GM23248 (cell line): ENCODE data around the gene PSAP. TPM values are rescaled to one million over a fixed set of nuclear protein-coding genes. Genes with fewer than 3 reads are reported as not detected.

Experiments used
- DNase-seq: peaks from one replicate; pipeline ENCODE4 v3.0.0-alpha.2; 2015
- H2AFZ ChIP-seq: fragments of 200-600 bp; sonication (generic); 2 replicates; pipeline ENCODE4 v1.6.1; 2016; ENCODE audit warnings: antibody characterized with exemption
- H3F3A ChIP-seq: fragments of 200-600 bp; sonication (generic); 2 replicates; pipeline ENCODE4 v1.6.1; 2016; ENCODE audit warnings: mild to moderate bottlenecking, antibody characterized with exemption, mixed run types; ENCODE audit not compliant: insufficient read depth
- H3K27ac ChIP-seq: fragments of 200-600 bp; sonication (generic); 2 replicates; pipeline ENCODE4 v1.5.1; 2016; ENCODE audit warnings: mild to moderate bottlenecking
- H3K27me3 ChIP-seq: fragments of 200-600 bp; sonication (generic); replicated peaks from 2 replicates; pipeline ENCODE4 v1.6.1; 2016; ENCODE audit warnings: mild to moderate bottlenecking; ENCODE audit not compliant: insufficient read depth
- H3K36me3 ChIP-seq: fragments of 200-600 bp; sonication (generic); 2 replicates; pipeline ENCODE4 v1.6.1; 2016; ENCODE audit warnings: low read depth, mild to moderate bottlenecking
- H3K4me1 ChIP-seq: fragments of 200-600 bp; sonication (generic); 2 replicates; pipeline ENCODE4 v1.6.1; 2016; ENCODE audit warnings: mild to moderate bottlenecking; ENCODE audit not compliant: insufficient read depth
- H3K4me2 ChIP-seq: fragments of 200-600 bp; sonication (generic); one replicate; pipeline ENCODE4 v1.6.1; 2016; ENCODE audit warnings: mild to moderate bottlenecking; ENCODE audit not compliant: unreplicated experiment
- H3K4me3 ChIP-seq: fragments of 200-600 bp; sonication (generic); 2 replicates; pipeline ENCODE4 v1.5.1; 2016; ENCODE audit warnings: mild to moderate bottlenecking
- H3K79me2 ChIP-seq: fragments of 200-600 bp; sonication (generic); 2 replicates; pipeline ENCODE4 v1.6.1; 2016; ENCODE audit warnings: mild to moderate bottlenecking; ENCODE audit not compliant: insufficient read depth
- H3K9ac ChIP-seq: fragments of 200-600 bp; sonication (generic); 2 replicates; pipeline ENCODE4 v1.6.1; 2016; ENCODE audit warnings: mild to moderate bottlenecking
- H3K9me2 ChIP-seq: fragments of 200-600 bp; sonication (generic); 2 replicates; pipeline ENCODE4 v1.6.1; 2016; ENCODE audit warnings: mixed run types, mild to moderate bottlenecking, moderate library complexity; ENCODE audit not compliant: insufficient read depth
- H3K9me3 ChIP-seq: fragments of 200-600 bp; sonication (generic); one replicate; pipeline ENCODE4 v1.6.1; 2017; ENCODE audit warnings: low read depth
- H4K20me1 ChIP-seq: fragments of 200-600 bp; sonication (generic); 2 replicates; pipeline ENCODE4 v1.6.0; 2016; ENCODE audit not compliant: insufficient read depth
- EZH2 ChIP-seq: fragments of 200-600 bp; sonication (generic); IDR thresholded peaks from 2 replicates; pipeline ENCODE4 v1.6.1; 2018; ENCODE audit warnings: antibody characterized with exemption, mild to moderate bottlenecking; ENCODE audit not compliant: insufficient read depth, poor library complexity, severe bottlenecking
- EZH2phosphoT487 ChIP-seq: fragments of 200-600 bp; sonication (generic); IDR thresholded peaks from 2 replicates; pipeline ENCODE4 v1.6.1; 2018; ENCODE audit warnings: antibody characterized with exemption, moderate library complexity, mild to moderate bottlenecking, low read depth; ENCODE audit not compliant: insufficient read depth
- whole genome bisulfite sequencing, 2 experiments: methylation state at CpG; one replicate each; pipeline ENCODE4 v1.1.6; 2015 to 2017; ENCODE audit warnings: low lambda C conversion rate in 2 of 2, low coverage in 1 of 2; ENCODE audit errors: missing lambda C conversion rate in 2 of 2; 5-methylcytosine and 5-hydroxymethylcytosine counted together
- in situ Hi-C: fragments of 300-500 bp; cut with MboI; formaldehyde crosslinking; loops from 2 replicates; pipeline ENCODE4 v1.15.0; 2020
- polyA plus RNA-seq: library from polyadenylated mRNA; unstranded; fragments of >200 nt; fragmentation: Nextera tagmentation; extraction: Ambion mirVana; gene quantifications from 2 replicates; pipeline ENCODE4 v1.2.1, GENCODE V29; 2016
- total RNA-seq: library from RNA; depleted of rRNA; stranded (reverse); fragments of >200 nt; shearing (Covaris generic); gene quantifications from 2 replicates; pipeline ENCODE4 v1.2.3, GENCODE V29; 2014

The PSAP gene
- total and polyA plus RNA-seq, 2 experiments from 2014 or later, result 715 to 1,142 TPM

DNA sequence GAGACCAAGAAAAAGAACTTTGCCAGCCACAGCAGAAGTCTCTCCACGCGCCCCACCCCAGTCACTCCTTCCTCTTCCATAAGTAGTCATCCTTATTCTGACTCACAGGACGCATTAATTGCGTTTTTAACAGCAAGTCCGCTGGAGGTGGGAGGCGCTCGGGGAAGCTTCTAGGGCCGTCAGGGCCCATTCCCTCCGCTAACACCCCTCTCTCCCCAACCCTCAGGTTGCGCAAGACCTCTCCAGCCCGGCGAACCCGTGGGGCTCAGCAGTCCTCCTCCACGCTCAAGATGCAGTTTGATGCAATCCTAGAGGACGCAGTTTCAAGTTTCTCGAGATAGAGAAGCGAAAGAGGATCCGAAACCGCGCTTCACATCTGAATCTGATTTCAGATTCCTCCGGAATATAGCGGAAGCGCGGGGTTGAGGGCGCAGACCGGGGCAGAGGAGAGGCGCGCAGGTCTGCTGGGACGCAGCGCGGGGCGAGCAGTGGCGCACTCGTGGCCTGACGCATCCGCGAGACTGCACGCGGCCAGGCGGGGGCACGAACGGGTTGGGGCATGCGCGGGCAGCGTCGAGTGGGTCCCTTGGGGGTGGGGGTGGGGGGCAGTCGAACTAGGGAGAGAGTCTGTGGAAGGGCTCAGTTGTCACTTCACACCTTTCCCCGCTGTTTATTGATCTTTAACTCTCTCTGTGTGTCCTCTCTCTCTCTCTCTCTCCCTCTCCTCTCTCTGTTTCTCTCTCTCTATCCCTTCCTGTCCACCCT is 37.8 kb upstream of the PSAP start:
- peak overlapping the region; percentile 79 for H3K4me2 ChIP-seq
- H3K27ac ChIP-seq, result peak overlapping the region; percentile 90
- peaks cover 15% of the 10 kb centered on the region; the same call in 1 of the 2 replicates for H3K4me1 ChIP-seq
- H3K4me3 ChIP-seq, result peak overlapping the region; percentile 79
- in situ Hi-C loops, result no loop called here
- H3F3A ChIP-seq, result peaks cover 7% of the 10 kb centered on the region; the same call in 1 of the 2 replicates
- no peak for TF ChIP-seq EZH2phosphoT487
- TF ChIP-seq EZH2, result no peak
- no peaks in the 10 kb centered on the region for H3K9me3 ChIP-seq
- H3K27me3 ChIP-seq, result no peaks in the 10 kb centered on the region
- H2AFZ ChIP-seq, result peak overlapping the region; percentile 81
- 1 to 2% methylated on average over 47 to 48 of the region's 48 CpGs for WGBS, 2 experiments
- DNase-seq, result peak; percentile 92
- no peaks in the 10 kb centered on the region for H3K9me2 ChIP-seq
- H3K9ac ChIP-seq, result peak overlapping the region; percentile 91
- H4K20me1 ChIP-seq, result no peaks in the 10 kb centered on the region
- H3K36me3 ChIP-seq, result no peaks in the 10 kb centered on the region
- H3K79me2 ChIP-seq, result no peaks in the 10 kb centered on the region

- Histone ChIP-seq H3K9me3 (no peaks in the 10 kb centered on the region), H3K27me3 (no peaks in the 10 kb centered on the region), H4K20me1 (no peaks in the 10 kb centered on the region), H3K9me2 (no peaks in the 10 kb centered on the region), H3F3A (peaks cover 7% of the 10 kb centered on the region; the same call in 1 of the 2 replicates), H3K79me2 (no peaks in the 10 kb centered on the region), H3K4me2 (peak overlapping the region; percentile 79), H3K27ac (peak overlapping the region; percentile 90), H3K36me3 (no peaks in the 10 kb centered on the region), H2AFZ (peak overlapping the region; percentile 81), H3K4me3 (peak overlapping the region; percentile 79), H3K9ac (peak overlapping the region; percentile 91), H3K4me1 (peaks cover 15% of the 10 kb centered on the region; the same call in 1 of the 2 replicates)
- WGBS, 2 experiments, result 18 to 19% methylated on average over 8 of the region's 8 CpGs
- in situ Hi-C loops, result no loop called here
- peak; percentile 17 for DNase-seq
- TF ChIP-seq EZH2phosphoT487, result no peak
- TF ChIP-seq EZH2, result no peak
Measured at GRCh38 chr10:71888248-71888622, 37.2 kb upstream of the PSAP start.

GRCh38 chr10:71887743-71888142 is 36.7 kb upstream of the PSAP start:
- peak overlapping the region; percentile 79 for H3K4me2 ChIP-seq
- H3K4me3 ChIP-seq, result peak overlapping the region; percentile 79
- peaks cover 7% of the 10 kb centered on the region; the same call in 1 of the 2 replicates for H3F3A ChIP-seq
- DNase-seq, result peak; percentile 27
- no peak for TF ChIP-seq EZH2
- no peak for TF ChIP-seq EZH2phosphoT487
- no peaks in the 10 kb centered on the region for H3K9me3 ChIP-seq
- no peaks in the 10 kb centered on the region for H3K9me2 ChIP-seq
- no peaks in the 10 kb centered on the region for H3K27me3 ChIP-seq
- peak overlapping the region; percentile 91 for H3K9ac ChIP-seq
- H3K4me1 ChIP-seq, result peaks cover 15% of the 10 kb centered on the region; the same call in 1 of the 2 replicates
- peak overlapping the region; percentile 81; the same call in 1 of the 2 replicates for H2AFZ ChIP-seq
- H3K27ac ChIP-seq, result peak overlapping the region; percentile 90; the same call in 1 of the 2 replicates
- in situ Hi-C loops, result no loop called here
- 70 to 80% methylated on average over 4 of the region's 4 CpGs for WGBS, 2 experiments
- H3K36me3 ChIP-seq, result no peaks in the 10 kb centered on the region
- H3K79me2 ChIP-seq, result no peaks in the 10 kb centered on the region
- H4K20me1 ChIP-seq, result no peaks in the 10 kb centered on the region

- Histone ChIP-seq H3K9me3 (no peaks in the 10 kb centered on the region), H2AFZ (no peak overlapping the region), H3K9me2 (no peaks in the 10 kb centered on the region), H3K4me3 (no peak overlapping the region), H3K27ac (no peak overlapping the region), H4K20me1 (no peaks in the 10 kb centered on the region), H3K4me2 (no peak overlapping the region), H3K4me1 (peaks cover 4% of the 10 kb centered on the region; the same call in 1 of the 2 replicates), H3K36me3 (no peaks in the 10 kb centered on the region), H3F3A (peaks cover 7% of the 10 kb centered on the region; the same call in 1 of the 2 replicates), H3K79me2 (no peaks in the 10 kb centered on the region), H3K27me3 (no peaks in the 10 kb centered on the region), H3K9ac (no peak overlapping the region)
- WGBS, 2 experiments, result 76 to 80% methylated on average over 10 of the region's 10 CpGs
- in situ Hi-C loops, result no loop called here
- TF ChIP-seq EZH2phosphoT487, result no peak
- TF ChIP-seq EZH2, result no peak
- no peak for DNase-seq
Measured at GRCh38 chr10:71882813-71883659, 32.0 kb upstream of the PSAP start.
